ENCODE results near the gene MZT2A.
"Not testable (repeated sequence)": the region's sequence is repeated elsewhere in the genome, so short reads cannot be mapped to it uniquely, and the experiment has no call there.

Gene MZT2A

GRCh38 chr2:131478074-131478849 is 13.9 kb downstream of the MZT2A start:
- not testable (repeated sequence) for H3K9me2 ChIP-seq (replicated peaks; ENCODE audit: insufficient read depth, low read length); H4K20me1 ChIP-seq (ENCODE audit: low read depth, low read length); H3K79me2 ChIP-seq (ENCODE audit: insufficient read depth, low read length); H3K36me3 ChIP-seq (ENCODE audit: low read length); H3K4me3 ChIP-seq (ENCODE audit: insufficient read depth, low read length, poor library complexity, severe bottlenecking); H3K27ac ChIP-seq (ENCODE audit: low read depth, low read length); H3K9ac ChIP-seq (ENCODE audit: low read length); H2AFZ ChIP-seq (ENCODE audit: low read depth, low read length, severe bottlenecking); H3K27me3 ChIP-seq (ENCODE audit: low read length); H3K4me2 ChIP-seq (ENCODE audit: low read depth, low read length, poor library complexity, severe bottlenecking); H3F3A ChIP-seq (ENCODE audit: insufficient read depth); H3K9me3 ChIP-seq (ENCODE audit: insufficient read depth, low read length)

- H4K20me1 ChIP-seq (ENCODE audit: low read depth, low read length); H3K4me3 ChIP-seq (ENCODE audit: insufficient read depth, low read length, poor library complexity, severe bottlenecking); H3K36me3 ChIP-seq (ENCODE audit: low read length); H3K27me3 ChIP-seq (ENCODE audit: low read length); H3F3A ChIP-seq (ENCODE audit: insufficient read depth); H3K9me3 ChIP-seq (ENCODE audit: insufficient read depth, low read length); H3K9ac ChIP-seq (ENCODE audit: low read length); H3K79me2 ChIP-seq (ENCODE audit: insufficient read depth, low read length); H2AFZ ChIP-seq (ENCODE audit: low read depth, low read length, severe bottlenecking); H3K9me2 ChIP-seq (replicated peaks; ENCODE audit: insufficient read depth, low read length); H3K27ac ChIP-seq (ENCODE audit: low read depth, low read length); H3K4me2 ChIP-seq (ENCODE audit: low read depth, low read length, poor library complexity, severe bottlenecking): not testable (repeated sequence)
These were observed 15.0 kb downstream of the MZT2A start for GRCh38 chr2:131477227-131477626.

GRCh38 chr2:131476363-131476762 is 15.8 kb downstream of the MZT2A start:
- H3K27me3 ChIP-seq (ENCODE audit: low read length); H3K36me3 ChIP-seq (ENCODE audit: low read length); H3K9ac ChIP-seq (ENCODE audit: low read length); H3K9me3 ChIP-seq (ENCODE audit: insufficient read depth, low read length); H3K4me3 ChIP-seq (ENCODE audit: insufficient read depth, low read length, poor library complexity, severe bottlenecking); H3F3A ChIP-seq (ENCODE audit: insufficient read depth); H3K79me2 ChIP-seq (ENCODE audit: insufficient read depth, low read length); H3K9me2 ChIP-seq (replicated peaks; ENCODE audit: insufficient read depth, low read length); H2AFZ ChIP-seq (ENCODE audit: low read depth, low read length, severe bottlenecking); H3K4me2 ChIP-seq (ENCODE audit: low read depth, low read length, poor library complexity, severe bottlenecking); H3K27ac ChIP-seq (ENCODE audit: low read depth, low read length); H4K20me1 ChIP-seq (ENCODE audit: low read depth, low read length): not testable (repeated sequence)

GRCh38 chr2:131475831-131476230 is 16.4 kb downstream of the MZT2A start, which contains the start of gene TUBA3D:
TSS of gene TUBA3D (plus strand) at chr2:131476119. CDS start at chr2:131476200, 81 bp downstream.
- Histone ChIP-seq H3K9me2 (replicated peaks; ENCODE audit: insufficient read depth, low read length) (no peaks in the 10 kb centered on the region), H3K27me3 (ENCODE audit: low read length) (no peaks in the 10 kb centered on the region), H3K36me3 (ENCODE audit: low read length) (no peaks in the 10 kb centered on the region), H3K9ac (ENCODE audit: low read length) (no peak within 1 kb of the TSS), H2AFZ (ENCODE audit: low read depth, low read length, severe bottlenecking) (no peak within 1 kb of the TSS), H3K9me3 (ENCODE audit: insufficient read depth, low read length) (no peaks in the 10 kb centered on the region), H3K4me3 (ENCODE audit: insufficient read depth, low read length, poor library complexity, severe bottlenecking) (no peak within 1 kb of the TSS), H4K20me1 (ENCODE audit: low read depth, low read length) (no peaks in the 10 kb centered on the region), H3F3A (ENCODE audit: insufficient read depth) (no peaks in the 10 kb centered on the region), H3K4me2 (ENCODE audit: low read depth, low read length, poor library complexity, severe bottlenecking) (no peak within 1 kb of the TSS), H3K79me2 (ENCODE audit: insufficient read depth, low read length) (no peaks in the 10 kb centered on the region), H3K27ac (ENCODE audit: low read depth, low read length) (no peak within 1 kb of the TSS)
- no peak for TF ChIP-seq CTCF (IDR thresholded peaks at IDR 0.05; ENCODE audit: insufficient read depth, low read length, poor library complexity, severe bottlenecking)
- TF ChIP-seq EZH2phosphoT487 (conservative IDR thresholded peaks at IDR 0.05; ENCODE audit: low read length), result no peak

GRCh38 chr2:131473266-131473665 is 18.9 kb downstream of the MZT2A start:
- H3K27ac ChIP-seq (ENCODE audit: low read depth, low read length); H3K27me3 ChIP-seq (ENCODE audit: low read length); H3K9me3 ChIP-seq (ENCODE audit: insufficient read depth, low read length); H3F3A ChIP-seq (ENCODE audit: insufficient read depth); H2AFZ ChIP-seq (ENCODE audit: low read depth, low read length, severe bottlenecking); H3K9me2 ChIP-seq (replicated peaks; ENCODE audit: insufficient read depth, low read length); H3K4me3 ChIP-seq (ENCODE audit: insufficient read depth, low read length, poor library complexity, severe bottlenecking); H3K9ac ChIP-seq (ENCODE audit: low read length); H3K79me2 ChIP-seq (ENCODE audit: insufficient read depth, low read length); H3K4me2 ChIP-seq (ENCODE audit: low read depth, low read length, poor library complexity, severe bottlenecking); H3K36me3 ChIP-seq (ENCODE audit: low read length); H4K20me1 ChIP-seq (ENCODE audit: low read depth, low read length): not testable (repeated sequence)

- not testable (repeated sequence) for H3K4me2 ChIP-seq (ENCODE audit: low read depth, low read length, poor library complexity, severe bottlenecking)
These were observed 20.6 kb downstream of the MZT2A start for GRCh38 chr2:131471624-131472023.

GRCh38 chr2:131470944-131471343 is 21.3 kb downstream of the MZT2A start:
- not testable (repeated sequence) for H3K9me3 ChIP-seq (ENCODE audit: insufficient read depth, low read length); H3K27ac ChIP-seq (ENCODE audit: low read depth, low read length); H3K4me3 ChIP-seq (ENCODE audit: insufficient read depth, low read length, poor library complexity, severe bottlenecking); H3K9me2 ChIP-seq (replicated peaks; ENCODE audit: insufficient read depth, low read length); H3K36me3 ChIP-seq (ENCODE audit: low read length); H2AFZ ChIP-seq (ENCODE audit: low read depth, low read length, severe bottlenecking); H3K79me2 ChIP-seq (ENCODE audit: insufficient read depth, low read length); H3K4me2 ChIP-seq (ENCODE audit: low read depth, low read length, poor library complexity, severe bottlenecking); H3K9ac ChIP-seq (ENCODE audit: low read length); H3K27me3 ChIP-seq (ENCODE audit: low read length); H4K20me1 ChIP-seq (ENCODE audit: low read depth, low read length); H3F3A ChIP-seq (ENCODE audit: insufficient read depth)

More at GRCh38 chr2:131471624-131472023, 20.6 kb downstream of the MZT2A start:
- not testable (repeated sequence) for H3K79me2 ChIP-seq (ENCODE audit: insufficient read depth, low read length); H4K20me1 ChIP-seq (ENCODE audit: low read depth, low read length); H2AFZ ChIP-seq (ENCODE audit: low read depth, low read length, severe bottlenecking); H3K9me2 ChIP-seq (replicated peaks; ENCODE audit: insufficient read depth, low read length); H3K4me3 ChIP-seq (ENCODE audit: insufficient read depth, low read length, poor library complexity, severe bottlenecking); H3K27ac ChIP-seq (ENCODE audit: low read depth, low read length); H3K36me3 ChIP-seq (ENCODE audit: low read length); H3K9me3 ChIP-seq (ENCODE audit: insufficient read depth, low read length); H3K27me3 ChIP-seq (ENCODE audit: low read length); H3F3A ChIP-seq (ENCODE audit: insufficient read depth); H3K9ac ChIP-seq (ENCODE audit: low read length)

Measured in SU-DHL-6 (cell line).